ENCODE measurements around the gene NR5A2.

- TF ChIP-seq CTCF (IDR thresholded peaks at IDR 0.05) (peak in 3 of 6 experiments; percentile 12 to 30 (median 18)), POLR2A (IDR thresholded peaks at IDR 0.05) (no peak)
Measured at GRCh38 chr1:200090252-200091159, 63.0 kb downstream of the NR5A2 start.
